GM18951 (cell line): ENCODE measurements around the gene KCNH8.

Experiments used
- POLR2A ChIP-seq: IDR thresholded peaks from 4 replicates; pipeline ENCODE4 v1.6.1; 2011; ENCODE audit warnings: mild to moderate bottlenecking; ENCODE audit not compliant: insufficient read length, insufficient read depth; ENCODE audit errors: extremely low read depth
- in situ Hi-C: fragments of 300-500 bp; cut with MboI; formaldehyde crosslinking; loops from one replicate; pipeline ENCODE4 v1.12.0; 2022; ENCODE audit warnings: low sequenced_read_pairs, mixed read lengths, inconsistent platforms; ENCODE audit not compliant: unreplicated experiment

The KCNH8 gene

DNA sequence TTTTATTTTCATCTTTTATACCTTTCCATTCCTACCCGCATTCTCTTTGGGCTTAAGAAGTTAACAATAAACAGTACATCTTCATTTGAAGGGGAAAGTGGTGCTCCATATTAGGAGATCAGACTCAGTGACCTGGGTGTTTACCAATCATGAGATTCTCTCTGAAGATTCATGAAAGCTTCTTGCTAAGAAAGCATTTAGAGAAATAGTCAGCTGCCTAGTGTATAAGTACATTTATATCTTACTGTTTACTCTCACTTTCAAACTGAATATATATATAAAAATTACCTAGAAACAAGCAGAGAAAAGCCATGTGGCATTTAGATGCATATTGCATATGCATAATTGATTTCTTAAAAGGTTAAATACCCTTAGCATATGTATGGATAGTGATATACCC is 100.5 kb downstream of the KCNH8 start:
- in situ Hi-C loops = no loop called here
- no peak for TF ChIP-seq POLR2A

DNA sequence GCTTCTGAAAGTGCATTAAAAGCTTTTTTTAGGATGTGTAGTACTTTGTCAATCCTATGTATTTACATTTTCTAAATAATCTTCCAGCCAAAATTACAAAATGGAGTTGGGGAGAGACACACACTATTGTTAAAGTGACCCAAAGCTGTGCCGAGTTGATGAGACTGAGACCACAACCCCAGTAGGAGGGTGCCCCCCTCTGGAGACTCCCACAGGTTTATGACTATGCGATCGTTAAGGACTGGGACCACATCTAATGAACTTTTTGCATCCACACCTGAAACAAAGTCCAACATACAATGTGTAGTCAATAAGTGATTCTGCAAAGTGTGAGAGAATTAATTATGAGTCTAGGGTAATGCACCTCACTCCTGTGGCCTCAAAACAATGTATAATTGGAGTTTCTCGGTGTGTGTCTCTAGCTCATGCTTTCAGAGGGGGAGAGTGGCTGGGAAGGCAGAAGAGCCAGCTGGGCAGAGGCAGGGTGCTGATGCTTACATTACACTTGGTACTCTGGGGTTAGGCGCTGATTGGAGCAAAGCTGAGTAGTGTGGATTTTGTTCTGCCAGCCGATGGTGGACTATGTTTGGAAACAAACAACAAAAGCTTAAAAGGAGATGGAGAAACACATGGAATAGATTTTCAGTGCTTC is 102.8 kb downstream of the KCNH8 start:
- TF ChIP-seq POLR2A = no peak
- in situ Hi-C loops = no loop called here

DNA sequence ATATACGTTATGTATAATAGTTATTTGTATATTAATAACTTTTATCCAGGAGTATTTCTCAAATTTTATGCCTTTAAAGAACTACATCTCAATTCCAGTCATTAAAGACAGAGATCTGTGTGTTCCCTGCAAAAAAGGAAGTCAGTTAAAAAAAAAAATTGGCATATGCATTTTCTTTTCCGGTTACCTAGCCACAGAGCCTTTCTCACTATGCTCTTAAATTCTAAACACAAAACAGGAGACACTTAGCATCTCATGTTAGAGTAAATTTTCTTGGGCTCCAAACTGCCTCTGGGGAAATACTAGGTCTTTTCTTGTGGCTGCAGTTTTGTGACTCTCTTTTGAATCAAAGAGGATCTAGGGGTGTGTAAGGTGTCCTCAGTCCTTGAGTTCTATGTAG is 105.9 kb downstream of the KCNH8 start:
- TF ChIP-seq POLR2A = no peak
- in situ Hi-C loops = no loop called here

DNA sequence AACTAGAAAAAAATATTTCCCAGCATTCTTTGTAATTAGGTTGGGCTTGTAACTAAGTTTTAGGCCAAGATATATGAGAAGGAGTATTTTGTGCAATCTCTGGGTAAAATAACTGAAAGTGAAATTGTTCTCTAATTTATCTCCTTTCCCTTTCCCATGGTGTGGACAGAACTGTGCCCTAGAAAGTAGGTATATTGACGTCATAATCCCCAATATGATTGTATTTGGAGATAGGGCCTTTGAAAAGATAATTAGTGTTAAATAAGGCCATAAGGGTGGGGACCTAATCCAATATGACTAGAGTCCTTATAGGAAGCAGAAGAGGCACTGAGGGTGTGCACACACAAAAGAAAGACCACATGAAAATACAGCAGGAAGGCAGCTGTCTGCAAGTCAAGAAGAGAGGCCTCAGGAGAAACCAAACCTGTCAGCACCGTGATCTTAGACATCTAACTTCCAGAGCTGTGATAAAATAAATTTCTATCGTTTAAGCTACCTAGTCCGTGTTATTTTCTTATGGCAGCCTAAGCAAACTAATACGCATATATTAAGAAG is 106.6 kb downstream of the KCNH8 start:
- in situ Hi-C loops = no loop called here
- TF ChIP-seq POLR2A = no peak

DNA sequence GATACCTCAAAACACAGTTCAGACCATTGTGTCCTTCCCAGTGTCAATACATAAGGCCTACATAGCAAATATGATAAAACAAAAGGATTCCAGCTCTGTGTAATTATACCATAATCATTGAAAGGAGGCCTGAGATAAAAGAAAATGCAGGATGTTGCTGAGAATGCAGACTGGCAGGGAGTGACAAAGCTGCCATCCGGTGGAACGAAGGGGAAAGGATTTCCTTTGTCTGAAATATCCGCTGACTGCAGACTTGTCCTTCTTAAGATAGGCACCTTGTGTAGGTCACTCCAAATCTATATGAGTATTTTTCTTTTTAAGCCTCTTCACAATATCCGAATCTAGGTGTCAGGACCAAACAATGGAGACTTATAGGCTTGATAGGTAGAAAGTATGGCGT is 108.0 kb downstream of the KCNH8 start:
- no peak for TF ChIP-seq POLR2A
- in situ Hi-C loops = no loop called here

DNA sequence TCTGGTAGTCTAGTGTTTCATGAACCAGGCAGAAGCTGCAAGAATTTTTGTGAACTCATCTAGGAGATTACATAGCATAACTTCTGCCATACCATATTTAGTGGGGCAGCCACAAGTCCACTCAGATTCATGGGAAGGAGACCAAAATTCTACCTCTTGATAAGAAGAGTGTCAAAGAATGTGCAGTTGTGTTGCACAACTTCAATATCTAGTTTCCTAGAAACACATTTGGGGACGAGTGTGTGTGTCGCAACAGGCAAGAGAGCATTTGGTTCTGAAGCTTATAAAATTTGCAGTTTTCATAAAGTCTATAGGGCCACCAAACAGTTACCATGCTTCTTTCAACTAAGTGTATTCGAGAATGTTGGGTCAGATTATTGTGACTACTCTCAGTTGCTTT is 115.3 kb downstream of the KCNH8 start:
- in situ Hi-C loops = no loop called here
- no peak for TF ChIP-seq POLR2A

DNA sequence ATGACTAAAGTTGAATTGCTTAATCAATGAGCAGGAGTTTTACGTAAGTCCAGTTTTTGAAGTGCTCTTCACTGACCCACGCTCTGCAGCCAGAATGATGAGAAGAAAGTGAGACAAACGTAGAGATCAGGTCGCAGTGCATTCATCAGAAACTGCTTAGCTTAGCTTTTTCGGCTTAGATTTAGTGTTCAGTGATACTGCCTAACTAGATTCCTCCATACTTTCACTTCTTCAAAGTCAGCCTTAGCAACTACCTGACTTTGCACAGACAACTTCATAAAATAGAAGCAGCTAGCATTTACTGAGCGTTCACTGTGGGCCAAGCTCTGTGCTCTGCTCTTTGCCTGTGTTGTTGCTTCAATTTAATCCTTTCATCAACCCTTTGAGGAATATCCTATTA is 116.1 kb downstream of the KCNH8 start:
- no peak for TF ChIP-seq POLR2A
- in situ Hi-C loops = no loop called here

DNA sequence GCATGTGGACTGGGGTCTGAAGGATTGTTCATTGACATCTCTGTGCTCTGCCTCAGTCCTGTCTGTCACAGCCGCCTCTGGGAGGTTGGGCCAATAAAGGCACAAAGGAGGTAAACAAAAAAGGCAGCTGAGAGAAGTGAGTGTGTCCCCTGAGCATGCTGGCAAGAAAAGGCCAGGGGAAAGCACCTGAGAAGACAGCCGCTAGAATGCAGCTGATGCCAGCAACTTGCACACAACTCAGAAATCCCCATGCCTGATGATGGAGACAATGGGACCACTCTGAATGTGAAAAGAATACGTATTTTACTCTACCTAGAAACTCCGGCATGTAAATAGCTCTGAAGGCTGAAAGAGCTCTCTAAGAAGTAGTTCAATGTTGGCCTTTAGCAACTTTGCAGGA is 118.7 kb downstream of the KCNH8 start:
- in situ Hi-C loops = no loop called here
- no peak for TF ChIP-seq POLR2A

DNA sequence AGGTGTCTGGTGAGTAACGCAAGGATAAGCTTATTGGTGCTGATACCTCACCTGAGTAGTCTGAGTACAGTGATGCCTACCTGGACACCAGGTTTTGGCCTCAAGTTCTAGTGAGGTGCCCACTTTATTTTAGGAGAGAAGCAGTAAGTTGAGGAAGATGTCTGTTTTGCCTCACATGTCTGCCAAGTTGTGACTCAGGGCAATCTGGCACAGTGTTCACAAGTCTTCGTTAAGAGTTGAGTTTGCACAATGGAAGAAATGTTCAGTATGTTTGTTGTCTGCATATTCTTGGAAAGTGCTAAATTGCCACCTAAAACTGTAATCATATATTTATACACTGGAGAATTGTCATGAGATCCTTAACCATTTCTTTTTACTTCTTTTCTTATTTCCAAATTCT is 122.2 kb downstream of the KCNH8 start:
- in situ Hi-C loops = no loop called here
- no peak for TF ChIP-seq POLR2A

DNA sequence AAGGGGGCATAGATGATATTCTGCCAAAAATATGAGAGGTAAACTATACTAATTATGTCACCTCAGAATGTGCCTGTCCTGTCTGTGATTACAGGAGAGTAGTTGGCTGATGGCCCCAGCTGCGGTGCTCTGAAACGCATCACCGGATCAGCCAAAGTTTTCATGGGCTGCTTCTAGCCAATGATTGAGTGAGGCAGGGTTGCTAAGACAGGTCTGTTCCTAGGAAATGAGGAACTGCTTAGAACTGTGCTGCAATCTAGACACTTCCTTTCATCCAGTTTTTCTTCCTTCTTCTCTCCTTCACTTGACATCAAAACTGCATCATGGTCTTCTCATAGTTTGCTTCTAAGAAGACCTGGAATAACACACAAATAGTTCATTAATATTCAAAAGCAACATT is 124.0 kb downstream of the KCNH8 start:
- in situ Hi-C loops = no loop called here
- no peak for TF ChIP-seq POLR2A

DNA sequence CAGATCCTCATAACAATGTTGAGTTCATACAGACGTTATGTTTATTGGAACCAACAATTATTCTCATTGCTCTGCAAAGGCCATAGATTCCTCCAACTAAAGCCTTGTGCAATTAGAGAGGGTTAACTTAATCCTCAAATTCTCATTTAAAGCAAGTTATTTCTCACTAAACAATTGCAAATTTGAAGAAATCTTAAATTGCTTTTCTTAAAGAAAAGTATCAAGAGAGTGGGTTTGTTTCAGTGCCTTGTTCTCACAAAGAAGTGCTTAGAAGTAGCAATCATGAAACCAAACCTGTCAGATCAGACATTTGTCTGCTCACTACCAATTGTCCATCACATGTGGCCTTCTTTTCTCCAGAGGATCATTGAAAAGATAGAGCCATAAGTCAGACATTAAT is 124.8 kb downstream of the KCNH8 start:
- in situ Hi-C loops = no loop called here
- no peak for TF ChIP-seq POLR2A

DNA sequence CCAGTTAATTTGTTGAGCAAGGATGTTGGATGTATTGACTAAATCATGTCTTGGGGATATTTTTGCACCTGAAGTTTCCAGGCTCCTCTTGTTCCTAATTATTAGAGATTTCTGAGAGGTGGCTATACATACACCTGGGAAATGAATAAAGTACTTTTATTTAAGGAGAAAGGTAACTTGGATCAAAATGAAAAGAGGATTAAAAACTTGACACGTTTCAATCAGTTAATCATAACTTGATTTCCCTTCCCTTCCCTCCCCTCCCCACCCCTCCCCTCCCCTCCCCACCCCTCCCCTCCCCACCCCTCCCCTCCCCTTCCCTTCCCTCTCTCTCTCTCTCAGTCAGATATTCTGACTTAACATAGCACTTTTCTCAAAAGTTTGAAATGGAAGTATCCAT is 126.3 kb downstream of the KCNH8 start:
- TF ChIP-seq POLR2A = no peak
- in situ Hi-C loops = no loop called here

DNA sequence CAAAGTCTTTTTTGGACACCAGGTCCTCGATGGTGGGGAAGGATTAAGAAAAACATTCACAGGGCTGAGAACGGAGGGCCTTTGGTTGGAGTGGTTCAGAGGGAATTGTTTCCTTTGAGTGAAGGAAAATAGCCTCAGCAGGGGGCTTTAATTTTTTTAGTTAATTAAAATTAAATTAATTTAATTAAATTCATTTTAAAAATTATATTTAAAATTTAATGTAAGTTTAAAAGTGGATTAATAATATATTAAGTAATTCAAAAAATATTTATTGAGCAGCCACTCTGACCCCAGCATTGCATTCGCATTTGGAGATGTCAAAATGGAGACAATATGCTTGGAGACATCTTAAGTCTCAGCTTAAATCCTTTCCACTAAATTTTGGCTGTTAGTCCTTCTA is 136.7 kb downstream of the KCNH8 start:
- in situ Hi-C loops = no loop called here
- no peak for TF ChIP-seq POLR2A

DNA sequence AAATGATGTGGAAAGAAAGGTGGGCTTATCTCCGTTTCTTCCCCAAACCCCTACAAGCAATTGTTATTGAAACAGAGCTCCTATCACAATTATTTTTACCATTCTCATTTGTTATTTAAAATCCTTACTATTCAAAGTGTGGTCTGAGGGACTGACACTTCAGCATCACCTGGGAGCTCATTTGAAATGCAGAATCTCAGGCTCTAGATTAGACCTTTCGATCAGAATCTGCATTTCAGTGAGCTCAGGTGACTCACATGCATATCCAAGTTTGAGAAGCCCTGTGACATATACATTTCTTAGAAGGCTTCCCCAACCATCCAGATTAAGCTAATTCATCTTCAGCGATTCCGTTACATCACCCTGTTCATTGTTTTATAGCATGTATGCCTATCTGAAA is 145.0 kb downstream of the KCNH8 start:
- no peak for TF ChIP-seq POLR2A
- in situ Hi-C loops = no loop called here

DNA sequence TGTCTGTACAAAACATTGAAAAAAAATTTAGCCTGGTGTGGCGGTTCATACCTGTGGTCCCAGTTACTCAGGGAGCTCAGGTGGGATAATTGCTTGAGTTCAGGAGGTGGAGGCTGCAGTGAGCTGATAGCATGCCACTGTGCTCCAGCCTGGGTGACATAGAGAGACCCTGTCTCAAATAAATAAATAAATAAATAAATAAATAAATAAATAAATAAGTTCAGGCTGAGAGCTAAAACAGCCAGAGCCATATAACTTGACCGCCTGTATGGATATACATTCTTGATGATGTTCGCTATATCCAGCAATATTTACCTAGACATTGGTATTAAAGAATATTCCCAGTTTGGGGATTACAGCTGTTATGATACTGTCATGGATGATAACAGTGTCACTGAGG is 146.9 kb downstream of the KCNH8 start:
- no peak for TF ChIP-seq POLR2A
- in situ Hi-C loops = no loop called here
